NCI-H446 treated with DMSO at 0.1 percent for 48 hours (cell line): ENCODE results near the gene NFS1.

Experiments
- DNase-seq: peaks from one replicate; lab custom pipeline; 2025; lab: John Stamatoyannopoulos, UW

NFS1 gene

GRCh38 chr20:35640724-35641123, 58.4 kb downstream of the NFS1 start:
- DNase-seq, result no peak

GRCh38 chr20:35638751-35639150, 60.4 kb downstream of the NFS1 start:
- no peak for DNase-seq

GRCh38 chr20:35637276-35637675, 61.9 kb downstream of the NFS1 start:
- no peak for DNase-seq

- no peak for DNase-seq
Observed at GRCh38 chr20:35636095-35636494, 63.1 kb downstream of the NFS1 start.

- no peak for DNase-seq
Observed at GRCh38 chr20:35635652-35636051, 63.5 kb downstream of the NFS1 start.

GRCh38 chr20:35632539-35633115, 66.5 kb downstream of the NFS1 start:
- DNase-seq, result no peak

- DNase-seq, result no peak
Observed at GRCh38 chr20:35630636-35631035, 68.5 kb downstream of the NFS1 start.

- DNase-seq, result no peak
Observed at GRCh38 chr20:35629427-35630145, 69.6 kb downstream of the NFS1 start.

GRCh38 chr20:35627121-35627520, 72.0 kb downstream of the NFS1 start:
- DNase-seq, result no peak

- no peak for DNase-seq
Observed at GRCh38 chr20:35626386-35627001, 72.7 kb downstream of the NFS1 start.

GRCh38 chr20:35625584-35626385, 73.4 kb downstream of the NFS1 start:
- no peak for DNase-seq

- no peak for DNase-seq
Observed at GRCh38 chr20:35621560-35621946, 77.6 kb downstream of the NFS1 start.

- no peak for DNase-seq
Observed at GRCh38 chr20:35620818-35621559, 78.2 kb downstream of the NFS1 start.

- DNase-seq, result peak; percentile 68
Observed at GRCh38 chr20:35619196-35620095, 79.7 kb downstream of the NFS1 start.

GRCh38 chr20:35618263-35619131, 80.7 kb downstream of the NFS1 start:
- no peak for DNase-seq
